MM.1S (cell line): Measurements from ENCODE around the gene MSLN.

Source experiments
- DNase-seq: peaks from one replicate; pipeline ENCODE4 v3.0.0-alpha.2; 2015
- H2AFZ ChIP-seq: fragments of 300-600 bp; sonication (generic); 2 replicates; pipeline ENCODE4 v1.6.0; 2016; ENCODE audit warnings: antibody characterized with exemption, low read length
- H3F3A ChIP-seq: fragments of 300-600 bp; sonication (generic); 2 replicates; pipeline ENCODE4 v1.6.1; 2016; ENCODE audit warnings: mild to moderate bottlenecking, antibody characterized with exemption, low read length, moderate library complexity, mixed read lengths; ENCODE audit not compliant: insufficient read depth
- H3K27ac ChIP-seq: fragments of 300-600 bp; sonication (generic); 2 replicates; pipeline ENCODE4 v1.5.1; 2016; ENCODE audit warnings: mild to moderate bottlenecking, low read length
- H3K27me3 ChIP-seq: fragments of 300-600 bp; sonication (generic); replicated peaks from 2 replicates; pipeline ENCODE4 v1.6.0; 2016; ENCODE audit warnings: low read length; ENCODE audit not compliant: insufficient read depth
- H3K36me3 ChIP-seq: fragments of 300-600 bp; sonication (generic); replicated peaks from 2 replicates; pipeline ENCODE4 v1.6.1; 2016; ENCODE audit warnings: mild to moderate bottlenecking, low read length, mixed read lengths; ENCODE audit not compliant: insufficient read depth
- H3K4me1 ChIP-seq: fragments of 300-600 bp; sonication (generic); 2 replicates; pipeline ENCODE4 v1.6.1; 2016; ENCODE audit warnings: low read length, mixed read lengths
- H3K4me2 ChIP-seq: fragments of 300-600 bp; sonication (generic); 2 replicates; pipeline ENCODE4 v1.6.0; 2016; ENCODE audit warnings: low read depth, low read length
- H3K4me3 ChIP-seq: fragments of 300-600 bp; sonication (generic); 2 replicates; pipeline ENCODE4 v1.5.1; 2016; ENCODE audit warnings: low read length, mixed read lengths
- H3K79me2 ChIP-seq: fragments of 300-600 bp; sonication (generic); 2 replicates; pipeline ENCODE4 v1.6.1; 2016; ENCODE audit warnings: mixed run types, low read length, mixed read lengths
- H3K9ac ChIP-seq: fragments of 300-600 bp; sonication (generic); 2 replicates; pipeline ENCODE4 v1.6.1; 2016; ENCODE audit warnings: low read length, mixed read lengths
- H3K9me2 ChIP-seq: fragments of 300-600 bp; sonication (generic); replicated peaks from 2 replicates; pipeline ENCODE4 v1.6.1; 2016; ENCODE audit warnings: mild to moderate bottlenecking, low read length, mixed read lengths; ENCODE audit not compliant: insufficient read depth
- H3K9me3 ChIP-seq: fragments of 300-600 bp; sonication (generic); replicated peaks from 2 replicates; pipeline ENCODE4 v1.6.1; 2016; ENCODE audit warnings: mild to moderate bottlenecking, low read length, mixed read lengths; ENCODE audit not compliant: insufficient read depth
- H4K20me1 ChIP-seq: fragments of 300-600 bp; sonication (generic); 2 replicates; pipeline ENCODE4 v1.6.1; 2016; ENCODE audit warnings: mild to moderate bottlenecking, low read length, moderate library complexity, mixed read lengths; ENCODE audit not compliant: insufficient read depth
- EZH2 ChIP-seq: fragments of 300-600 bp; sonication (generic); optimal IDR thresholded peaks from 2 replicates; pipeline ENCODE3; 2017; ENCODE audit warnings: low read depth, mild to moderate bottlenecking, antibody characterized with exemption, low read length, mixed read lengths
- EZH2phosphoT487 ChIP-seq: fragments of 300-600 bp; sonication (generic); IDR thresholded peaks from 2 replicates; pipeline ENCODE4 v1.6.1; 2018; ENCODE audit warnings: antibody characterized with exemption, low read length
- TF ChIP-seq, protein P1 (sequence below): fragments of 300-600 bp; sonication (generic); IDR thresholded peaks from 2 replicates; pipeline ENCODE4 v1.5.1; 2016; ENCODE audit warnings: antibody characterized with exemption, low read length, mixed read lengths

The MSLN gene

DNA sequence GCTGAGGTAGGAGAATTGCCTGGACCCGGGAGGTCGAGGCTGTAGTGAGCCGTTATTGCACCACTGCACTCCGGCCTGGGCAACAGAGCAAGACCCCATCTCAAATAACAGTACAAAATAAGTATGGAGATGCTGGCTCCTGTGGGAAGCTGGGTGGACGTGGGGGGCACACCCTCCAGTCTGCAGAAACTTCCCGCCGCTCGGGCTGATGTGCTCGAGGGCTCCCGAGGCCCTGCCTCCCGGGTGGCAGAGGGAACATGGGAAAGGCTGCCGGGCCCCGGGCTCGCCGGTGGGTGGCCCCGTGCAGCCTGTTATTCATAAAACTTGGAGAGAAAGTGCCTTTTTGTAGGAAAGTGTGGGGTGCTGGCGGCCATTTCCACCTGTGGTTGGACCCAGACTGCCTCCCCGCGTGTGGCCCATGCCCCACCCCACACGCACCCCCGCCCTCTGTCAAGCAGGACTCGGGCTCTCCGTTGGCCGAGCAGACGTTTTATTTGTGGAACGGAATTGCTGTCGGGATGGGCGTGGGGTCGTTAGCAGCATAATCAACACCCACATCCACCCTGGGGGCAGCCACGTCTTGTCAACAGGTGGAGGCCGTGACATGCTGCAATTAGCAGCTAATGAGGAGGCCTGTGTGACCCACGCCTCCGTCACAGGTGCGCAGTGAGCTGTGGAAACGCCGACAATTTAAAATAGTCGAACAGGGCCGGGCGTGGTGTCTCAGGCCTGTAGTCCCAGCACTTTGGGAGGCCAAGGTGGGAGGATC lies 12.4 kb upstream of the MSLN start:
- no peak for DNase-seq
- Histone ChIP-seq H3K79me2 (no peaks in the 10 kb centered on the region), H3K9me3 (no peaks in the 10 kb centered on the region), H3F3A (no peaks in the 10 kb centered on the region), H3K27ac (no peak overlapping the region), H3K9me2 (no peaks in the 10 kb centered on the region), H2AFZ (no peak overlapping the region), H3K27me3 (peaks cover 80% of the 10 kb centered on the region), H3K4me2 (no peak overlapping the region), H3K4me3 (no peak overlapping the region), H4K20me1 (no peaks in the 10 kb centered on the region), H3K4me1 (no peaks in the 10 kb centered on the region), H3K9ac (no peak overlapping the region), H3K36me3 (no peaks in the 10 kb centered on the region)
- no peak for TF ChIP-seq EZH2
- no peak for TF ChIP-seq EZH2phosphoT487
- TF ChIP-seq, protein P1, sequence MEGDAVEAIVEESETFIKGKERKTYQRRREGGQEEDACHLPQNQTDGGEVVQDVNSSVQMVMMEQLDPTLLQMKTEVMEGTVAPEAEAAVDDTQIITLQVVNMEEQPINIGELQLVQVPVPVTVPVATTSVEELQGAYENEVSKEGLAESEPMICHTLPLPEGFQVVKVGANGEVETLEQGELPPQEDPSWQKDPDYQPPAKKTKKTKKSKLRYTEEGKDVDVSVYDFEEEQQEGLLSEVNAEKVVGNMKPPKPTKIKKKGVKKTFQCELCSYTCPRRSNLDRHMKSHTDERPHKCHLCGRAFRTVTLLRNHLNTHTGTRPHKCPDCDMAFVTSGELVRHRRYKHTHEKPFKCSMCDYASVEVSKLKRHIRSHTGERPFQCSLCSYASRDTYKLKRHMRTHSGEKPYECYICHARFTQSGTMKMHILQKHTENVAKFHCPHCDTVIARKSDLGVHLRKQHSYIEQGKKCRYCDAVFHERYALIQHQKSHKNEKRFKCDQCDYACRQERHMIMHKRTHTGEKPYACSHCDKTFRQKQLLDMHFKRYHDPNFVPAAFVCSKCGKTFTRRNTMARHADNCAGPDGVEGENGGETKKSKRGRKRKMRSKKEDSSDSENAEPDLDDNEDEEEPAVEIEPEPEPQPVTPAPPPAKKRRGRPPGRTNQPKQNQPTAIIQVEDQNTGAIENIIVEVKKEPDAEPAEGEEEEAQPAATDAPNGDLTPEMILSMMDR: no peak

DNA sequence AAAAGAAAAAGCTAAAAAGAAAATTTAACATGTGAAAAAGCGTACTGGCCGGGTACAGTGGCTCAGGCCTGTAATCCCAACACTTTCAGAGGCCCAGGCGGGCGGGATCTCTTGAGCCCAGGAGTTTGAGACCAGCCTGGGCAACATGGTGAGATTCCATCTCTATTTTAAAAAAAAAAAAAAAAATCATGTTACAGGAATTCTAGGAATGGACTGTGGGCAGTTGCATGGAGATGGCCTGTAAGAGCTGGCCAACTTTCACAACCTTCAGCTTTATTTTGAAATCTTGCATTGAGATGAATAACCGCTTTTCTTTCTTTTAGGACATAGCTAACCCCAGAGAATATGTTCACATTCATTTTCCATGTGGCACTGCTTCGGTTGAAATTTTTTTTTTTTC lies 11.5 kb upstream of the MSLN start:
- no peak overlapping the region for H3K9ac ChIP-seq
- TF ChIP-seq, protein P1: no peak
- TF ChIP-seq EZH2phosphoT487: no peak
- H3K9me2 ChIP-seq: no peaks in the 10 kb centered on the region
- H3K27me3 ChIP-seq: peaks cover 81% of the 10 kb centered on the region
- H3K36me3 ChIP-seq: no peaks in the 10 kb centered on the region
- no peaks in the 10 kb centered on the region for H3K4me1 ChIP-seq
- no peaks in the 10 kb centered on the region for H3K79me2 ChIP-seq
- H3K9me3 ChIP-seq: no peaks in the 10 kb centered on the region
- no peak overlapping the region for H3K4me3 ChIP-seq
- no peaks in the 10 kb centered on the region for H3F3A ChIP-seq
- no peak overlapping the region for H3K27ac ChIP-seq
- no peak overlapping the region for H3K4me2 ChIP-seq
- no peak overlapping the region for H2AFZ ChIP-seq
- no peaks in the 10 kb centered on the region for H4K20me1 ChIP-seq
- no peak for DNase-seq

DNA sequence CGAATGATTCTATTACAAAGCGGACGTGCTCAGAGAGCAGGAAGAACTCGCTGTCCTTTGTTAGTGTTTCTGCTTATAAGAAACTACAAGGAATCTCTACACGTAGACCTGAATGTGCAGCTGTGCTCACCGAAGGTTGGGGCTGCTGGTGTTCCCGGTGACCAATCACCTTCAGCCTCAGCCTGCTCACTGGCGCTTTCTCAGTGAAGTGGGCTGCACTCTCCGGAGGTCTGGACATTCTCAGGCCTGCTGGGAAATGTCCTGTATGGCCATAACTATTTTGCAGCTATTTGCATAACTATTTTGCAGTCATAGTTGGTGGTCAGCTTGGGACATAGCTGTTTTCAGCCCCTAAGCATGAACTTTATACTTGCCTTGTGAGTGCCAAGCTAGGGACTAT lies 10.0 kb upstream of the MSLN start:
- H3K27ac ChIP-seq: no peak overlapping the region
- no peaks in the 10 kb centered on the region for H3K36me3 ChIP-seq
- H3K9me2 ChIP-seq: no peaks in the 10 kb centered on the region
- peaks cover 91% of the 10 kb centered on the region for H3K27me3 ChIP-seq
- H3K4me3 ChIP-seq: no peak overlapping the region
- H3K79me2 ChIP-seq: no peaks in the 10 kb centered on the region
- H3K9ac ChIP-seq: no peak overlapping the region
- TF ChIP-seq EZH2phosphoT487 (no peak), EZH2 (no peak)
- TF ChIP-seq, protein P1: no peak
- H2AFZ ChIP-seq: no peak overlapping the region
- H3K9me3 ChIP-seq: no peaks in the 10 kb centered on the region
- no peaks in the 10 kb centered on the region for H4K20me1 ChIP-seq
- no peaks in the 10 kb centered on the region for H3F3A ChIP-seq
- no peak overlapping the region for H3K4me2 ChIP-seq
- H3K4me1 ChIP-seq: no peaks in the 10 kb centered on the region
- DNase-seq: no peak
